Measurements from ENCODE around the gene ATAD3B.

DNA sequence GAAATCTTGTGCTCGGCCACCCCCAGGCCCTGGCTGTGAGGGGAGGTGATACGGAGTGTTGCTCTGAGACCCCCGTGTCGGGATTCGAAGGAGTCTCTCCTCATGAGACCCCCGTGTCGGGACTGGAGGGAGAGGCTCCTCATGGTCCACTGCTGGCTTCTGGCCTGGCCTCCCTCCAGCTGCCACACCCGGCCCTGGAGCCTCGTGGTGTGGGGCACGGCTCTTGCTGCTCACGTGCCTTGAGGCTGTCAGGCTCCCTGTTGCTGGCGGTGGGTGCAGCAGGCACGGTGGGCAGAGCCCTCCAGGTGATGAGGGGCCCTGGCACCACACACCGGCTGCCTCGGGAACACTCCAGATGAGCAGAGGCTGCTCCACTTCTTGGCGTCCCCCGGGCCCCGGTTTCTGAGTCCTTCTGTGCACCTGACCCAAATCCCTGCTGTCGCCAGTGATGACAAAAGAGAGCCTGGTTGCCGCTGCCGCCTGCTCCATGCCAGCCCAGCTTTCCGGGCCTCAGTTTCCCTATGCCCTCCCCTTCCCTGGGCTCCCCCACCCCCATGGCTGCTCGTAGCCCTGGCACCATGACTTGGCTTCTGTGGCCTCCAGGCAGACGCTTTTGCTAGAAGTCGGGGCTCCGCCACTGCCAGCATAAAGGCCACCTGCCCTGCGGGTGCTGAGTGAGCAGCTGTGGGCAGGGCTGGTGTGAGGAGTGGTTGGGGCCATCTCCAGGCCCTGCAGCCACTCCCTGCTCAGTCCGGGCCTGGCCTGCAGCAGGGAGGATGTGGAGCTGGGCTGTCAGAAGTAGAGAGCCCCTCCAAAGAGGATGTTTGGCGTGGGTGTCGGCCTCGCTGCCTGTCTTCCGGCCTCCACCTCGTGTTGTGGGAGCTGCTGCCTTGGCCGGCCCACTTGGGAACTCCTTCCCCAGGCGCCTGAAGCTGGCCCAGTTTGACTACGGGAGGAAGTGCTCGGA, 57.0 kb downstream of the ATAD3B start:
- no peak for TF ChIP-seq EZH2phosphoT487 (IDR thresholded peaks at IDR 0.05; ENCODE audit: insufficient read depth, low read depth)
- TF ChIP-seq EZH2 (IDR thresholded peaks at IDR 0.05; ENCODE audit: insufficient read depth, poor library complexity, severe bottlenecking), result no peak
